ACHN (cell line): ENCODE measurements around the gene DAD1.

ENCODE experiments used
- DNase-seq: peaks from one replicate; pipeline ENCODE4 v3.0.0-alpha.2; 2015
- in situ Hi-C: cut with HindIII; loops from 2 replicates; pipeline ENCODE4 v1.10.0; 2017; ENCODE audit warnings: low sequenced_read_pairs, low pct_ligation_motif_present, low pct_unique_long_range_greater_than_20kb

Gene DAD1

DNA sequence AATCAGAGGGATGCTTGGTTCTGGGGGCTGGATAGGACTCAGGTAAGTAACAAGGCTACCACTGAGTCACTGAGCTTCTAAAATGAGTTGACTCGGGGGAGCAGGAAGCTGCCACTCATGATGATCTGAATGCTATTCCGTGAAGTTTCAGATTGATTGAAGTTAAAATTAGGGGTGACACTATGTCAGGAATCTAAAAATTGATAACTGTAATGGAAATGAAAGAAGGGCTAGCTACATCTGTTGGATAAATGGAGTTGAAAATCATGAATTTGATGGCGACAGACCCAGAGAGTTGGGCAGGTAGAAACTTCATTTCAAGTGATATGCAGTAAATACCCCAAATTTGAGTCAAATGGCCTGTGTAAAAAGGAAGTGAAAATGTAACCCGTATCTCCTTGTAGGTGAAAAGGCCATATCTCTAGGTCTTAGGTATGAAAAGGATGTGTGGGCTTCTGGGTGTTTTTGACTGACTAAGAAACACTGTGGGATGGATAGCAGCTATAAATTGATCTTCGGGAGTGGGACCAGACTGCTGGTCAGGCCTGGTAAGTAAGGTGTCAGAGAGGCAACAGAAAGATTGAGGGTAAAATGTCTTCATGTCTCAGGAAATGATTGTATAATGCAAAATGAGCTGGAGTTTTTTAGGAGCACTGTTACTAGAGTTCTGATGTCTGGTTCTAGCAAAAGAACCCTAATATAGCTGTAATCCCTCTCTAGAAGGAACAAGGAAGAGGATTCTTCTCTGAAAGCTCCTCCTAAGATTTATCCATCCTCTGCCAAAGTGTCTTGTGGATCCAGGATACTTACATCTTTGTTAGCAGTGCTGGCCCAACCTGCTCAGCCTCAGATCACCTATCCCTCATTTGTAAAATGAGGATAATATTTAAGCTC is 57.3 kb downstream of the DAD1 start:
- in situ Hi-C loops: no loop called here

DNA sequence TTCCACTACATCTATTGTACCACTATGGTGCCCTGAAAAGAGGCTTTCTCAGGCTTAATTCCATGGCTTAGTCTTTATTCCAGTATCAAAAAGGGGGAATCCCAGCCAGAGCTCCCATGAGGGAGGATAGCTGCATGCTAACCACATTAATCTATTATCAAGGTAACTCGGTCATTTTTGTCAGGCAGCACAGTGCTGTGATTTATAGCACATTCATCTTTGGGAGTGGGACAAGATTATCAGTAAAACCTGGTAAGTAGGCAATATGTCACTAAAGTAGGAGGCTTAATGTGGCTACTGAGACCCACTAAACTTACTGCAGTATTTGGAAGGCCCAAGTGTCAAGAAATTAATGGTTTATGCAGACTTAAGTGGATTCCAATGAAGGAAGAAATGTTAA is 58.9 kb downstream of the DAD1 start:
- DNase-seq: no peak
- in situ Hi-C loops: no loop called here

More for the DNA sequence above, 57.3 kb downstream of the DAD1 start:
- DNase-seq: no peak

DNA sequence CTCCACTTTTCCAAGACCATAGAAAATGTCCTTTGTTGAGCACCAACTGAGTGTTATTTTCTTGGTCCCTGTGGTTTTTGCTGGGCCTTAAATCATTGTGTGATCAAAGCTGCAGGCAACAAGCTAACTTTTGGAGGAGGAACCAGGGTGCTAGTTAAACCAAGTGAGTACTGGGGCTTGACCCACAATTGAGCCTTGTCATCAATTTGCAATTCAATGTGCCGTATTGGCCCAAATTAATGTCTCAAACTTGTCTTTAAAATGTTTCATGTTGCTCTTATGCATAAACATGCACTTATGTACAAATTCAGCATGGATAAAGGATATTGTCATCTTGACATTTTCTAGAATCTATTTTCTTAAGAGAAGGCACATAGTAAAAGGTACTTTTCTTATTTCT is 62.3 kb downstream of the DAD1 start:
- DNase-seq: no peak
- in situ Hi-C loops: no loop called here

DNA sequence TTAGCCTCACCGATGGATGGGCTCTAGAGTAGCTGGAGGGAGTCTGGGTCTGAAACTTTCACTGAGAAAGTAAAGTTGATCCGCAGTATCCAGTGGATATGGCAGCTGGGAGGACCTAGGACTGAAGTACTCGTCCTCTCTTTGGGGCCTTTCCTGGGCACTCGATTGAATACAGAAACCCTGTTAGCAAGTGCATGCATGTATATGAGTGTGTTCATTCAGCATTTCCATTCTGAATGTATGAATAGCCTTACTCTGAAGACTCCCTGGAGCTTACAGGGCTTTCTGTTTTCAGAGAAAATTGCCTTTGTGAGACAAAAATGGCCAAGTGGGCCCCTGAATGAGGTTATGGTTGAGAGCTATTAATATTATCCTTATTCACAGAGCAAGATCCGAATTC is 62.8 kb downstream of the DAD1 start:
- DNase-seq: no peak
- in situ Hi-C loops: no loop called here

DNA sequence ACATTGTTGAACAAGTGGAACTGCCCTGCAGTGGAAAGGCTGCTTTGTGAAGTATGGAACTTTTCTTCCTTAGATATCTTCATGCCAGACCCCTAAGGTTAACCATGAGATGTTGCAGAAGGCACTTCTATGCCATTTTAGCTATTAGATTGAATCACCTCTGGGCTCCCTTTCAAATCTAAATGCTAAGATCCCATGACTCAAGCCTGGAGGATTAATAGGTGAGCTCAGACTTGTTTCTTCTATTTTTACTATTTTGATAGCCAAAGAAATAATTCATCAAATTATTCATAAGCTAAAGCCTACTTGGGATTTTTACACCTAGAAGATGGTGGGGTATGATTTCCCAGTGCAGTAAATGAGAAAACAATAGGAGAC is 64.3 kb downstream of the DAD1 start:
- DNase-seq: no peak
- in situ Hi-C loops: no loop called here

DNA sequence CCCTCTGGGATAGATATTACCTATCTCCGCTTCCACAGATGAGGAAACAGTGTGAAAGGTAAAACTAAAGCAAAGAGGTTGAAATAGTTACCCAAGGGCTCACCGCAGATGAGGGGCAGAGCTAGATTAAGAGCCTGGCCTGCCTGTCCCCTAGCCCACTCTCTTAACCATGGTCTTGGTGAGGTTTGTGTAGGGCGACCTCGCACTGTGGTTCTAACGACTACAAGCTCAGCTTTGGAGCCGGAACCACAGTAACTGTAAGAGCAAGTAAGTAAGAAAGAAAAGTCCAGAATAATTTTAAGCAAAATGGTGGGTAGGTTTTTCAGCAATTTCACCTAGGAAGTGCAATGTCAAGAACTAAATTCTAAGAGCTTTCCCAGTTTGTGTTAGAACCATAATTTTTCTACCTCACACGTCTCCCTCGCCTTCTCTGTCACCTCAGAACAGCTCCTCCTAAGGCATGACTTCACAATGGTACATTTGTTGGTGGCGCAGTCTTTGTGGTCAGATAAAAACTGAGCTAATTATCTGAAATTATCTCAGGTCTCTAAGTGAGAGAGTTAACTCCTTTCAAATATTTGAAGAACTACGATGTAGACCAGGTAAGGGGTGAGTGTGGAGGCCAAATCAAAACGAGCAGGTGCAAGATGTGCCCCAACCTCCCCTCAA is 64.8 kb downstream of the DAD1 start:
- DNase-seq: no peak
- in situ Hi-C loops: no loop called here

DNA sequence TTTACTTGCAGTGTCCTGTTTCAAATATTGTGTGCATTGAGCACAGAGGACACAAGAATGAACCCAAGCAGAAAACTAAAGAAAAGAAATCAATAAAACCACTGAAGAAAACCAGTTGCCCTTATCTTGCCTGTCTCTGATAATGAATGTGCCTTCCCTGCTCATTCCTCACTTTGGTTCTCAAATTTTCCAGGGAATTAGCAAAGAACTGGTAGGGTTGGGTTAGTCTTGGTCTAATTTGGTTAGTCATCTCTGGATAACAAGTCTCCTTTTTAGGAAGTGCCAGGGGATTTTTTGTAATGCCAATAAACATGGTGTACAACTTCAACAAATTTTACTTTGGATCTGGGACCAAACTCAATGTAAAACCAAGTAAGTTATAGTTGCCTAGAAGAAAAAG is 65.7 kb downstream of the DAD1 start:
- DNase-seq: no peak
- in situ Hi-C loops: no loop called here

DNA sequence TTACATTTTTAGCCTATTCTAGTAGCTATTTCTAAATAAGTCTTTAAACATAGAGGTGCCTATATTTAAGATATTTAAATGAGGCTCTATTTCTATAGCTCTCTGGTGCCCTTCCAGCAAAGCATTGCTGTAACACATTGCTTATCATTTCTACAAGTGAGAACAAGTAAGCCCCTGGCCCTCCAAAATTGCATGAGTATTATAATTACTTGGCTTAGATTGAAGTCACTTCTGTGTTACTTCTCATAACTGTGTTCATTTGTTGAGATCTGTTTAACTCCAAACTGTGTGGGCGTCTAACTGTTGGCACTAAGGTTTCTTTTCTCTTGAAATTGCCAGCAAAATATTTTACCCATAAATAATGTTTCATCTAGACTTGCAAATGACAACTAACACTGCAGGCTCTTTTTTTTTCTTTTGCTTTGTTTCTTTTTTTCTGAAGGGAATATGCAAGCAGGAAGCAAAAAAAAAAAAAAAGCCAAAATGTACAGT is 66.5 kb downstream of the DAD1 start:
- no peak for DNase-seq
- in situ Hi-C loops: no loop called here

DNA sequence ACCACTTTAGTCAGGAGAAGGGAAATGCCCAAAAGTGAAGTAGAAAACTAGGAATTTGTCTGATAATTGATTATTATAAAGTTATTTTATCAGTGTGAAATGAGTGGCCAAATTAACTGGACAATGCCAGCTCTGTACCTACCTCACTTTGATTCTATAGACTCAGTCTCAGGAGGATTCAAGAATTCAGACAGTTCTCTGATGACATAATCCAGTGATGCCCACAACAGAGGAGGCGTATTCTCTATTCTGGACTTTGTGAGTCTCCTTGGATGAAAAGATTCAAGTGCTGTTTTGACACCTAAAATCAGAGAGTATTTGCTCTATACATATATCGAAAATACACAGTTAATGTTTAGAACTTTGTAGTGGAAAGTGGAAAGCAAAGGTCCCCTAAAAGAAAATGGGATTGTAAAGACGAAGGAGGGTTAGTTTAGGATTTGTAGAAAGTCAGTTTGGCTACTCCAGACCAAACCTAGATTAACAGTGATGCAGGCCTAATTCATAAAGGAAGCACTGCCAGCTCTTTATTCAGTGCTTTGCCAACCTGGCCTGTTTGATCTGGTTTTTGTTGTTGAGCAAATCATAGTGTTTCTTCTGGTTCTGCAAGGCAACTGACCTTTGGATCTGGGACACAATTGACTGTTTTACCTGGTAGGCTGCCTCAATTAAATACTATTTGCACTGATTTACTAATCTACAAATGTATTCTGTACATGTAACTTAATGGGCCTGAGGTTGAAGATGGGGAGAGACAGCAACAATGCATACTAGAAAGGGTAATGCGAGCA is 67.4 kb downstream of the DAD1 start:
- no peak for DNase-seq
- in situ Hi-C loops: no loop called here

DNA sequence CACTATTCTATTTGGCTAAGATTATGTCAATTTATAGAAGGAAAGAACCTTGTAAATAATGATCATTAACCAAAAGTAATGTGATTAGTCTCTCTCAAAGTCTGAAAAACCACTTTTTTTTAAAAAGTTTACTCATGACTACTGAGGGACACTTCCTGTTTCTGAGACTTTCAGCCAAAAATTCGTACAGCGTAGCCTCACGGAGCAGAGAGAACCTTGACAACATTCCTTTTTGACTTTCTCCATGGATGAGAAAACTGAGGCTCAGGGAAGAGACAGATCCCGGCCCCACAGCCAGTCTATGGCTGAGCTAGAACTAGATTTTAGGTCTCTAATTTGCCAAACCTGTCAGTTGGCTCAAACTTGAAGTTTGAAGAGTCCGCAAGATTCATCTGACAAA is 68.2 kb downstream of the DAD1 start:
- in situ Hi-C loops: no loop called here
- DNase-seq: no peak

DNA sequence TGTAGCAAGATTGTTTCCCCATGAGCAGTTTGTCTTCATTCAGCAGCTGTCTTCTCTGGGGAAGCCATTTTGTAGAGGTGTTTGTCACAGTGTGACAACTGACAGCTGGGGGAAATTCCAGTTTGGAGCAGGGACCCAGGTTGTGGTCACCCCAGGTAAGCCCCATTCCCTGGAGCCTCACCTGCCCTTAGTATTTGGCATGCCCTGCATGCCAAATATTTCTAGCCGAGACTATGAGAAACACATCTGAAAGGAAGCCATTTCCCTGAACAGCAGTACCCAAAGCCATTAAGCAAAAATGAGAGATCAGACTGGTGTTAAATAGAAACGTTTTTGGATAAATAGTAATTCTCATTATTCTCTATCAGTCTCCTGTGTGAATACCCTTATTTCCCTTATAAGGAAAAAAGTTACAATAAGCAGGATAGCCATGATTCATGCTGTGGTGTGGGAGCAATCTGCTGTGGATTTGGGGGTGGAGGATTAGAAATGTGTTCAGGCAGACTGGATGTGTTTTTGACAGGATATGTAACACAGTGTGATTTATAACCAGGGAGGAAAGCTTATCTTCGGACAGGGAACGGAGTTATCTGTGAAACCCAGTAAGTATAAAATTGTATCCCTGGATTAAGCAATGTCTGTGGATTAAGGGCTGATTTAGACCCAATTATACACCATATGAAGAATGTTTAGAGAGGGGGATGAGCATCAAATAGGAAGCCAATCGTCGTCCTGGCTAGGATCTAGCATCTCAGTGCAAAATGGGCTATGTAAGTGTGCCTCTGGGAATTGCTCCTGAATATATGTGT is 68.9 kb downstream of the DAD1 start:
- in situ Hi-C loops: no loop called here
- DNase-seq: no peak

DNA sequence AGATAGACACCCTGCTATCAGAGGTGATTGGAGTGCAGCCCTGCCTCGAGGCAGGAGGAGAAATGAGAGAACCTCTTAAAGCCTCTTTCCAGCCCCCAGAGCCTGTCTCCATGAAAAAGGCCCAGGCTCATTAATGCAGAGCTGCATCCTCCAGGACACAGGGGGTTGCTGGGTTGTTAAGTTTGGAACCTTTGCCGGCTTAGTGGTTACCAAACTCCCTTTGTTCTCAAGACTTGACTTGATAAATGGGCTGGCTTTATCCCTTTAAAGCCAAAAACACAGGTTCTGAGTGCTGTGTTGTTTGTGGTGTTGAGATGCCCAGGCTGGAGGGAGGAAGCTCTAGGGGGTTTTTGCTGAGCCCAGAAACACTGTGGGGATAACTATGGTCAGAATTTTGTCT is 71.0 kb downstream of the DAD1 start:
- in situ Hi-C loops: no loop called here
- no peak for DNase-seq

DNA sequence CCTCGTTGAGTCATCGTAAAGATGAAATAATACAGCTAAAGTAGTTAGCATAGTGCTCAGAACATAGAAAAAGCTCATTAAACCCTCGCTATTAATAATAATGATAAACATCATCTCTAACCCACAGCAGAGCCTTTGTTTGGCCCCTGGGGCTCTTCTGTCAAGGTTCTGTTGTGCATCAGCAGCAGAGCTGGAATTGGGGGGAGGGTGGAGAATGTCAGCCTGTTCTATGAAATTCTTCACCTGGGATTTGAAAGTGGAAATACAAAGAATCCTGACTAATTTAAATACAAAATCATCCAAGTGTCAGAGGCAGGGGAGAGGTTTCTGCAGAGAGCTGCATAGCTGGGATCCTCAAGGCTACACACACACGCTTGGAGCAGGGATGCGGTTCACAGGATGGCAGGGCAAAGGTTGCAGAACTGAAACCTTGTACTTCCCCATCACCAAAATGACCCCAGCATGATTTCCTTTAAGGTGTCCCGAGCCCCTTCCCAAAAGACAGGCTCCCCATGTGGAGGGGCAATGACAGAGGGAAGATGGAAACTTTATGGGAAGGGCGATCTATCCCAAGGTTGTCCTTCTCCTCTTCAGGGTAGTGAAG is 71.8 kb downstream of the DAD1 start:
- in situ Hi-C loops: no loop called here
- DNase-seq: no peak

DNA sequence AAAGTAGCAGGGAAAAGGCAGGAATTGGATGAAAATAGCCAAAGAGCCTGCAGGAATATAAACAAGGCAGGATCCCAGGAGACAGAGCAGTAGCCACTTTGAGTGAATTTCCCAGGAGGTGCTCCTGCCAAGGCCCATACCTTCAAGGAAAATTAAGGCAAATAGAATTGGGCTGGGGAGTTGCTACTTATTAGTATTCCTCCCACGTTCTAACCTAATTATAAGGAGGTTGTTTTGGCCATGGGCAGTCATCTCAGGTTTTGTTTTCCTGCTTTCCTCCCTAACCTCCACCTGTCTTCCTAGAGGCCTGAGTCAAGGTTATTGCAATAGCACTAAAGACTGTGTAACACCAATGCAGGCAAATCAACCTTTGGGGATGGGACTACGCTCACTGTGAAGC is 73.1 kb downstream of the DAD1 start:
- in situ Hi-C loops: no loop called here
- no peak for DNase-seq
